Upper lobe of left lung (tissue), 6 donors: Measurements from ENCODE around the gene SLC20A1. TPM values are rescaled to one million over a fixed set of nuclear protein-coding genes. Genes with fewer than 3 reads are reported as not detected.

ENCODE experiments used
- ATAC-seq, 2 donors: fragments of 200-7000 bp; cut with Tn5 transposase; one replicate each; pipeline ENCODE4 v1.9.1; 2022; ENCODE audit warnings: mild to moderate bottlenecking in 2 of 2, moderate library complexity in 2 of 2; ENCODE audit not compliant: low FRiP score in 2 of 2
- DNase-seq, 2 donors: peaks; one replicate each; pipeline ENCODE4 v3.0.0-alpha.2; 2019 to 2020
- H3K27ac ChIP-seq, 4 donors: fragments of 200-600 bp; sonication (generic); one replicate each; pipeline ENCODE4 v1.5.1; 2016 to 2019
- H3K27me3 ChIP-seq, 4 donors: fragments of 200-600 bp; sonication (generic); one replicate each; pipeline ENCODE4 v1.5.1; 2017 to 2019
- H3K36me3 ChIP-seq, 4 donors: fragments of 200-600 bp; sonication (generic); one replicate each; pipeline ENCODE4 v1.5.1; 2016 to 2019
- H3K4me1 ChIP-seq, 4 donors: fragments of 200-600 bp; sonication (generic); one replicate each; pipeline ENCODE4 v1.5.1; 2018 to 2019
- H3K4me3 ChIP-seq, 4 donors: fragments of 200-600 bp; sonication (generic); one replicate each; pipeline ENCODE4 v1.5.1; 2017 to 2019; ENCODE audit warnings: mild to moderate bottlenecking in 2 of 4, moderate library complexity in 1 of 4
- H3K9me3 ChIP-seq, 4 donors: fragments of 200-600 bp; sonication (generic); one replicate each; pipeline ENCODE4 v1.5.1; 2018 to 2019
- CTCF ChIP-seq, 6 experiments: fragments of 450-650 bp in 4 of 6; fragments of 200-600 bp in 2 of 6; sonication (generic) in 2 of 6; IDR thresholded peaks; one replicate each; pipeline ENCODE4 v1.5.1; 2016 to 2019; ENCODE audit warnings: antibody characterized with exemption in 6 of 6
- EP300 ChIP-seq, 4 donors: sonication (generic); formaldehyde crosslinking; IDR thresholded peaks; one replicate each; pipeline ENCODE4 v1.5.1; 2017; ENCODE audit warnings: antibody characterized with exemption in 4 of 4, control low read depth in 2 of 4
- POLR2A ChIP-seq, 4 donors: fragments of 450-650 bp; IDR thresholded peaks; one replicate each; pipeline ENCODE4 v1.5.1; 2016 to 2017; ENCODE audit warnings: antibody characterized with exemption in 4 of 4, mild to moderate bottlenecking in 2 of 4
- POLR2AphosphoS5 ChIP-seq, 2 donors: sonication (generic); formaldehyde crosslinking; IDR thresholded peaks; one replicate each; pipeline ENCODE4 v1.5.1; 2017; ENCODE audit warnings: antibody characterized with exemption in 2 of 2
- WGBS, 2 donors: methylation state at CpG; one replicate each; pipeline ENCODE4 v1.1.5; 2017 to 2018; 5-methylcytosine and 5-hydroxymethylcytosine counted together
- total RNA-seq, 6 donors: library from RNA; depleted of rRNA in 4 of 6; stranded (reverse); fragments of >200 nt in 4 of 6; gene quantifications; one replicate each; pipeline versions ENCODE4 v1.1.0 to v1.2.1, GENCODE V29; 2016 to 2021
- donor health status: DM: no; HTN: no; CAD: no; lungs with moderate emphysema.
- donor health status: DM: no; HTN: yes; CAD: no; lungs with severe emphysema.

Gene SLC20A1
- total RNA-seq, 6 donors from 2014 or later = 22.9 to 105 (median 51.0) TPM

DNA sequence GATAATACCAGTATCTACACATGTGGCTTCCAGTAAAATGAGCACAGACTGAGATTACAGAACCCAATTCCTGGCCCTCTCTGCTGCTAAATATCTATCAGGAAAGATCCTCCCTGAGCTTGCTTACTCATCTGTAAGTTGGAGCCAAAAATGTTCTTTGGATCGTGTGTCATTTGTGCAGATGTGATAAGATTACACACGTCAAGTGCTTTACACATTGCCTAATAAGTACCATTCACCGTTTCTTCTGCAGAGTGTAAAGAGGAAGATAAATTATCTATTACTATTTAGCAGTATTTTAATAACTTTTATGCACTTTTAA is 23.2 kb upstream of the SLC20A1 start:
- Histone ChIP-seq H3K4me3 (no peak overlapping the region), H3K4me1 (peaks cover 16 to 33% (median 20%) of the 10 kb centered on the region in 4 donors), H3K9me3 (no peaks in the 10 kb centered on the region), H3K27ac (no peak overlapping the region), H3K27me3 (no peaks in the 10 kb centered on the region), H3K36me3 (no peaks in the 10 kb centered on the region)
- peak in 1 of 2 donors; percentile 10 for DNase-seq
- TF ChIP-seq CTCF (IDR thresholded peaks at IDR 0.05) (no peak), EP300 (IDR thresholded peaks at IDR 0.05) (no peak), POLR2AphosphoS5 (IDR thresholded peaks at IDR 0.05) (no peak), POLR2A (IDR thresholded peaks at IDR 0.05) (no peak)
- ATAC-seq = peak in 1 of 2 donors; percentile 70
- WGBS, 2 donors = 33 to 40% methylated on average over 3 of the region's 3 CpGs

DNA sequence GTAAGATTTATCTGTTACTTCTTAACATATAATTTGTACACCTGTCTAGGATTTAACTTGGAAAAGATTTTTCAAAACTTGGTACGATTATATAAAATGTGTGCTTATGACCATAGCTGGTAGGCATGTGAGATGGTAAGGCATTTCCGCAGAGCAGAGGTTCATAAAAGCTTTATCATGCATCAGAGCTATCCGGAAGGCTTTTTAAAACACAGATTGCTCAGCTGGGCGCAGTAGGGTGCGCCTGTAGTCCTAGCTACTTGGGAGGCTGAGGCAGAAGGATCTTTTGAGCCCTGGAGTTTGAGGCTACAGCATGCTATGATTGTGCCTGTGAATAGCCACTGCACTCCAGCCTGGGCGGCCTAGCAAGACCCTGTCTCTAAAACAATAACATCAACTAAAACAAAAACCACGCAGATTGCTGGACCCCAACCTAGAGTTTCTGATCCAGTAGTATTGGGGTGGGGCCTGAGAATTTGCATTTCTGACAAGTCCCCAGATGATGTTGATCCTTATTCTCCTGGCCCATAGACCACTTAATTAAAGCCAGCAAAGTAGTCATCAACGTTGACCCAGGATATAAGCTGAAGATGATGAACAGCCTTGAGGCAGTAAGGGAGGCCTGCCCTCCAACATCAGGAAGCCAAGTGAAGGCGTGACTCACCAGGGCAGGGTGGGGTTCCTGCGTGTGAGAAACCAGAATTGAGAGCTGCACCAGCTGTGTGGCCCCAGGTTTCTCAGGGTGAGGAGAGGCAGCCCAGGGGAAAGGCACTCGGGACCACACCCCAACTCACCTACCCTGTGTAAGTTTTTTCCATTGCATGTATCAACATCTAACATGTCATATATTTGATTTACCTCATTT is 21.6 kb upstream of the SLC20A1 start:
- Histone ChIP-seq H3K27ac (no peak overlapping the region), H3K9me3 (no peaks in the 10 kb centered on the region), H3K4me3 (no peak overlapping the region), H3K4me1 (peaks cover 18 to 45% (median 29%) of the 10 kb centered on the region in 4 donors), H3K27me3 (no peaks in the 10 kb centered on the region), H3K36me3 (no peaks in the 10 kb centered on the region)
- peak in 1 of 2 donors; percentile 69 for ATAC-seq
- WGBS, 2 donors = 77 to 85% methylated on average over 10 to 11 of the region's 11 CpGs
- TF ChIP-seq POLR2A (IDR thresholded peaks at IDR 0.05) (no peak), POLR2AphosphoS5 (IDR thresholded peaks at IDR 0.05) (peak; percentile 19 to 20)
- peak in 1 of 2 donors; percentile 73 for DNase-seq

GRCh38 chr2:112625474-112626114 is 20.1 kb upstream of the SLC20A1 start:
- Histone ChIP-seq H3K9me3 (no peaks in the 10 kb centered on the region), H3K27ac (peak overlapping the region in 2 of 4 donors; percentile 83 to 84), H3K36me3 (no peaks in the 10 kb centered on the region), H3K4me1 (peaks cover 23 to 54% (median 40%) of the 10 kb centered on the region in 4 donors), H3K27me3 (no peaks in the 10 kb centered on the region), H3K4me3 (no peak overlapping the region)
- ATAC-seq = no peak
- 70 to 73% methylated on average over 7 of the region's 7 CpGs for WGBS, 2 donors
- DNase-seq = peak in 1 of 2 donors; percentile 20
- no peak for TF ChIP-seq CTCF (IDR thresholded peaks at IDR 0.05)
- no peak for TF ChIP-seq POLR2AphosphoS5 (IDR thresholded peaks at IDR 0.05)

GRCh38 chr2:112626604-112627059 is 19.1 kb upstream of the SLC20A1 start:
- Histone ChIP-seq H3K9me3 (no peaks in the 10 kb centered on the region), H3K27me3 (no peaks in the 10 kb centered on the region), H3K4me3 (peak overlapping the region in 2 of 4 donors; percentile 25 to 30), H3K36me3 (no peaks in the 10 kb centered on the region), H3K27ac (peak overlapping the region; percentile 67 to 84 (median 80)), H3K4me1 (peaks cover 32 to 61% (median 51%) of the 10 kb centered on the region in 4 donors)
- TF ChIP-seq EP300 (IDR thresholded peaks at IDR 0.05) (no peak), CTCF (IDR thresholded peaks at IDR 0.05) (peak; percentile 74 to 92 (median 81)), POLR2A (IDR thresholded peaks at IDR 0.05) (no peak), POLR2AphosphoS5 (IDR thresholded peaks at IDR 0.05) (peak in 1 of 2 donors; percentile 21)
- DNase-seq = peak; percentile 68 to 80
- WGBS, 2 donors = 6 to 21% methylated on average over 6 to 7 of the region's 7 CpGs
- ATAC-seq = peak; percentile 70 to 82
